ENCODE data around the gene HLA-DPB1.
"Not testable (repeated sequence)": the region's sequence is repeated elsewhere in the genome, so short reads cannot be mapped to it uniquely, and the experiment has no call there.

HLA-DPB1 gene
- total RNA-seq = 20.8 reads per million, percentile 47 among the genes with 10 or more reads in this experiment

DNA sequence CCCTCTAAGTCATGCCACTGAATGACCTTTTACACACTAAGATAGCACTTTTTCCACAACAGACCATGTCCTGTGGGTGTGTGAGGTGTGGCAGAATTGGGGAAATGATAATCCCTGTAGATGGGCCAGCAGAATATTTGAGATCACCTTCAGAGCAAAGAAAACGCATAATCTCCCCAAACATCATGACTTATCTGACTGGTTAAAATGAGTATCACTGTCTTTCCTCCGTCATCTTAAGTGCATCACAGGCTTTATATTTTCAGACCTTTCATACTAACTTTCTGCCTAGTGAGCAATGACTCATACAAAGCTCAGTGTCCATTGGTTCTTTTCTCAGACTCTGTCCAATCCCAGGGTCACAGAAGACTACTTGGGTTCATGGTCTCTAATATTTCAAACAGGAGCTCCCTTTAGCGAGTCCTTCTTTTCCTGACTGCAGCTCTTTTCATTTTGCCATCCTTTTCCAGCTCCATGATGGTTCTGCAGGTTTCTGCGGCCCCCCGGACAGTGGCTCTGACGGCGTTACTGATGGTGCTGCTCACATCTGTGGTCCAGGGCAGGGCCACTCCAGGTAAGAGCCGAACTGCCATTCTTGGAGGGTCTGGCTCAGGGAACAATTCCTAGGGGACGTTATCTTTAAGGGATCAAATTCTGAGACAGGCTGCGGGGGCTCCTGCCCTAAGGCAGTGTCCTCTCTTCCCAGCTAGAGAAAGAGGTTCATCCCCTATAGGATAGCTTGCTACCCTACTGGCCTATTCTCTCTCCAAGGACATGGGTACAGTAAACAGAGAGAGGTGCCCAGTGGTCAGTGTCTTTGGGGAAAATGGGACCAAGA is at the start of gene HLA-DPB1:
HLA-DPB1 (plus strand) TSS at position 423 of the 838 bp plus-strand sequence; CDS start at position 475, 52 bp downstream.
- peak; percentile 11 for DNase-seq

DNA sequence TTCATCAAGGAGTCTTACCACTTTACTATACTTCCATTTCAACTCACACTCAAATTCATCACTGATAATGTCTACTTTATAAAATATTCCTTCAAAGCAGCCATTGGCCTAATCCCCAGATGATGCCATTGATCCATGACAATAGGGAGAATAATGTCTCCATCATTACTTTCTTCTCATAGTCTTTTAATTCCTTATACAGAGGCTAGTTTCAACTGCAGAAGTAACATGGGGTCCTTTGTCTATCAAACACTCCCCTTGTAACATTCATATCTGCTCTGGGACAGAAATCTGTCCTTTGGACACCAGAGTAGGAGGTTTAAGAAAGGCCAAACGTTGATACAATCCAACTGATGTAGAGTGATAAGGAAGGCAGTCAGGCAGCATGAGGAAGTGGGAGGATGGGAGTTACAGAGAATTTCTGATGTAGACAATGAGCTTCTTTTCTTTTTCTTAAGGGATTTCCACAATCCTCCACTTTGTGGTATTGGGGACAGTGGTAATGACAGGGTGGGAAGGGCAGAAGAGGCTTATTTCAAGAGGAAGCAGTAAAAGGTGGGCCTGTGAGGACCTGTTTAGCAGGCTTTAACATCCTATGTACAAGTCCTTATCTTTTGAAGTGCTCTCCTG is 47.5 kb upstream of the HLA-DPB1 start:
- no peak for DNase-seq

DNA sequence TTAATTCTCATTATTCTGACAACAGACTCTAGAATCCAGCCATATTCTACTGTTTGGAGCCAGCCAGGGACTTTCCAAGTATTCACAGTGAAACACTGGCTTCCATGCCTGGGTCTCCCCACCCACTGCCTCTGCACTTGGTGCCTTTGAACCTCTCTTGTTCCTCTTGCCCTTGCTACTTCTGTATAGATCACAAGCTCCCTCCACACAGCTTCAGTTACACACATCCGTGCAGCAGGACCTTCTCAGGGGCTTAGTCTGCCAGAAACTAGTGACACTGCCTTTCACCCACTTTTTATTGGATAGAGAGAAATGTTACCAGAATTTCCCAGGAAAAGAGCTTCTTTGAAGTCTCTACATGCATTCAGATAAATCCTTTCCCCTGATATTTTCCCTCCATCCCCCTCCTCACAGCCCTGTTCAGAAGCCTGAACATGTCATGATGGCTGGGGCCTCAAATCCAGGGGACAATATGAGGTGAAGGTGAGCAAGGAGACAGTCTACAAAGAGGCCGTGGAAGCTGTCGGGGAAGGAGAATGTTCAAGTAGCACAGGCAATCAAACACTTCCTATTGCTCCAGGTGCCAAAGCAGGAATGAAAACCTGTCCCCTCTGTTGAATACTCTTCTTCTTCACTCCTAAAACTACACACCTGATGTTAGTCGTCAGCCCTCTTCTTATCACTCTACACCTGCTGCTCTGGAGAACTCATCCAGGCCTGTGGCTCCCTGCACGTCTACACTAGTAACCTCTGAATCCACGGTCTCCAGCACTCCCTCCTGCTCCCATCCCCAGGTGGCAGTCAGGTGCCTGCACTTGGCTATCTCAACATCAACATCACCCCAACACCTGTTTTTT is 46.2 kb upstream of the HLA-DPB1 start:
- no peak for DNase-seq

- no peak for DNase-seq
Observed at GRCh38 chr6:33030245-33030644, 45.5 kb upstream of the HLA-DPB1 start.

- DNase-seq = no peak
Observed at GRCh38 chr6:33034554-33034953, 41.2 kb upstream of the HLA-DPB1 start.

- no peak for DNase-seq
Observed at GRCh38 chr6:33036535-33036934, 39.3 kb upstream of the HLA-DPB1 start.

GRCh38 chr6:33040157-33040556 is 35.6 kb upstream of the HLA-DPB1 start:
- no peak for DNase-seq

DNA sequence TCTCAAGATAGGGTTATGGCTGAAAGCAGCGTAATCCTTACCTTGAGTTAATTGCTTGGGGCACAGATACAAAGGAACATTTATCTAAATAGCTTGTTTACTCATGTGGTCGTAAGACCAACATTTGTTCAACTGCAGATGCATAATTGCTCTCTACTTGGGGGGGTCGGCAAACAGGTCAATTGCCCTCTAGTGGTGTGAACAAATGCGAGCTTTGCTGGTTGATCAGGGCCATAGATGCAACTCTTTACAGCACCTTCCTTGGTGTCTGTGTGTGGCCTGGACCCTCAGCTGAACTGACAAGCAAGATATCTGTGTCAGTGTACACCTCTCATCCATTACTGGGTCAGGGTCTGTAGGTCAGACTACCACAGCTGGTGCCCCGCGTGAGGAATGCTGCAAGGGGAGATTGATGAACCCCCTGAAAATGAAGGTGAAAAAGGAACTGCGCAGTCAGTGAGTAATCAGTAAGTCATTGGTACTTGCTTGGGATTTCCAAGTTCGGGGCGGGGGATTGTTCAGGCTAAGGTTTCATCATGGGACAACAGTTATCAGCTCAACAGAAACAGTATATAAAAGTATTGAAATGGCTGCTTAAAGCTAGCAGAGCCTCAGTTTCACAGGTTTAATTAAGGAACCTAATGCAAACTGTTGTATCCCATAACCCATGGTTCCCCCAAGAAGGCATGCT is 26.3 kb upstream of the HLA-DPB1 start:
- DNase-seq = no peak

GRCh38 chr6:33050014-33050810 is 25.6 kb upstream of the HLA-DPB1 start:
- DNase-seq = no peak

GRCh38 chr6:33052627-33053026 is 23.2 kb upstream of the HLA-DPB1 start:
- DNase-seq = no peak

GRCh38 chr6:33053230-33053629 is 22.6 kb upstream of the HLA-DPB1 start:
- DNase-seq = no peak

GRCh38 chr6:33057222-33058150 is 18.3 kb upstream of the HLA-DPB1 start:
- no peak for DNase-seq

- no peak for DNase-seq
Observed at GRCh38 chr6:33061987-33062386, 13.8 kb upstream of the HLA-DPB1 start.

DNA sequence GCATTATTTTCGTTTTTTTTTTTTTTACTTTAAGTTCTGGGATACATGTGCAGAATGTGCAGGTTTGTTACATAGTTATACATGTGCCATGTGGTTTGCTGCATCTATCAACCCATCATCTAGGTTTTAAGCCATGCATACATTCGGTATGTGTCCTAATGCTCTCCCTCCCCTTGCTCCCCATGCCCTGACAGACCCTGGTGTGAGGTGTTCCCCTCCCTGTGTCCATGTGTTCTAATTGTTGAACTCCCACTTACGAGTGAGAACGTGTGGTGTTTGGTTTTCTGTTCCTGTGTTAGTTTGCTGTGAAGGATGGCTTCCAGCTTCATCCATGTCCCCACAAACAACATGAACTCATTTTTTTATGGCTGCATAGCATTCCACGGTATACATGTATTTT is 12.4 kb upstream of the HLA-DPB1 start:
- DNase-seq = not testable (repeated sequence)

DNA sequence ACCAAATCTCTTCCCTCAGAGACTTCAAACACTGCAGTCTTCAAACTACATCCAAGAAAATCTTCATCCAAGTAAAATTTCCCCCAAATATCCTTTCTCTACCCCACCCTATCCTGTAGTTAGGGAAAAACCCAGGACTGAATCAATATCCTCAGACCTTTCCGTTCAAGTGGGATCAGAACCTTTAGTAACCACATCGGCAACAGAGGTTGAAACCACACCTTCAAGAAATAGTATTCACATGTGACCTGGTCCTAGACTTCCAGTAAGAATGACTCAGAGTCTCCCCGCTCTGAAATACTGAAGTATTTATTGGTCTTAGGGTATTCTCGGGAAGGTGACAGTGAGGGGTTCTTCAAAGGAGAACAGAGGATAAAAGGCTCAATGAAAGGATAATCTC is 11.1 kb upstream of the HLA-DPB1 start:
- no peak for DNase-seq

DNA sequence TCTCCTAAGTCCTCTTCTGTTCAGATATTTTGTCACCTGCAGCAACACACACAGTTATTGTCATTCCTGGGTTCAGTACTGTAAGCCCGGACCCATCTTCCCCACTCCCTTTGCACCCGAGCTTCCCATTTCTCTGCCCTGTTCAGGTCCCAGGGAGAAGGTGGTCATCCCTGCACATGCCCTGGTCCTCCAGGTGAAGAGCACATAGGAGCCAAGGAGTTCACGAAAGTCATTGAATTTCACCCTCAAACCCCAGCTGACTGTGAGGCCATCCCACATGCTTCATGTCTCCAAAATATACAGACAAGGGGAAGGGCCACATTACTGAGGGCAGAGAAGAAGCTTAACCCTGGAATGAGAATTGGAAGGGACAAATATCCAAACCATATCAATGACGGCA is 10.5 kb upstream of the HLA-DPB1 start:
- DNase-seq = no peak

DNA sequence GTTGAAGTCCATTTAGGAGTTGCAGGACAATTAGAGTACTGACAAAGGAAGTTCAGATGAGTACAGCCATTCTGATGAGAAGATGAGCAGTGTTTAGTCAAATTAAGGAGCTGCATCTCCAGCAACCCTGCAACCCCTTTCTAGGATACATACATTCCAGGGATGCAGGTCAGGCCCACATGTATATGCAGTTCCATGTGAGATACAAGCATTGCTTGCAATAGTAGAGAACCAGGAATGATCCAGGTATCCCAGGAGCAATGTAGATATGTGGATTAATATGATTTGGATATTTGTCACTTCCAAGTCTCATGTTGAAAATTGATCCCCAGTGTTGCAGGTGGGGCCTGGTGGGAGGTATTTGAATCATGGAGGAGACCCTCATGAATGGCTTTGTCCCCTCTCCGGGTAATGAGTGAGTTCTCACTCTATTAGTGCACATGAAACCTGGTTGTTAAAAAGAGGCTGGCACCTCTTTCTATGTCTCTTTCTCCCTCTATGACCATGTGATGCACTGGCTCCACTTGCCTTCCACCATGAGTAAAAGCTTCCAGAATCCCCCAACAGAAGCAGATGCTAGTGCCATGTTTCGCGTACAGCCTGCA is 8.8 kb upstream of the HLA-DPB1 start:
- DNase-seq = no peak

- DNase-seq = no peak
Observed at GRCh38 chr6:33069021-33069738, 6.6 kb upstream of the HLA-DPB1 start.

- no peak for DNase-seq
Observed at GRCh38 chr6:33070909-33071308, 4.9 kb upstream of the HLA-DPB1 start.

Data from effector CD4-positive, alpha-beta T cell (primary cell).